Activated naive CD4-positive, alpha-beta T cell treated with anti-CD3 and anti-CD28 coated beads, Interleukin-2, amount 50 U/mL, for 16 hours (primary cell): ENCODE results near the gene KEAP1.

Source experiments
- DNase-seq: peaks from one replicate; pipeline ENCODE4 v3.0.0-alpha.2; 2020

The KEAP1 gene

DNA sequence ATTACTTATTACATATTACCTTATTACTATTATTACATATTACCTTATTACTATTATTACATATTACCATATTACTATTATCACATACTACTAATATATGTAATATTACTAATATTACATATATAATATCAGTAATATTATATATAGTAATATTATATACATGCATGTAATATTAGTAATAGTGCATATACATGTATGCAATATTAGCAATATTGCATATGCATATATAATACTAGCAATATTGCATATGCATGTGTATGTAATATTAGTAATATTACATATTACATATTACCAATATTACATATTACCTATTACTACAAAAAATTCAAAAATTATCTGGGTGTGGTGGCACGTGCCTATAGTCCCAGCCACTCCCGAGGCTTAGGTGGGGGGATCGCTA, 60.5 kb downstream of the KEAP1 start:
- no peak for DNase-seq

DNA sequence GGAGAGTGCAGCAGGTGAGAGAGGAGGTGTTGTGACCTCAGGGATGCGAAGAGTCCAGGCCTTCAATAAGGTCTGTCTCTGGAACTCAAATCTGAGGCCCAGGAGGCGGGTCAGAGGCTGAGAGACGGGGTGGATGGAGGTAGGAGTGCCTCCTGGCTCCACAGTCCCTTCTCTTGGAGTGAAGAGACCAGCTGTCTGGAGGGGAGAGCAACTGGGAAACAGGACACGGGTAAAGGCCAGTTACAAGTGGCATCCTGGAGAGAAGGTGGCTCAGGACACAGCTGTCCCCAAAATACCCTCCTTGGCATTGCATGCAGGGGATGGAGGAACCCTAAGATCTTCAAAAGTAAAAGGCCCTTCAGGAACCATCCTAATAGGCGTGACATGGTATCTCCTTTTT, 63.6 kb downstream of the KEAP1 start:
- DNase-seq: no peak
